ENCODE results near the gene CARD11.
"Not testable (repeated sequence)": the region's sequence is repeated elsewhere in the genome, so short reads cannot be mapped to it uniquely, and the experiment has no call there.

CARD11 gene

DNA sequence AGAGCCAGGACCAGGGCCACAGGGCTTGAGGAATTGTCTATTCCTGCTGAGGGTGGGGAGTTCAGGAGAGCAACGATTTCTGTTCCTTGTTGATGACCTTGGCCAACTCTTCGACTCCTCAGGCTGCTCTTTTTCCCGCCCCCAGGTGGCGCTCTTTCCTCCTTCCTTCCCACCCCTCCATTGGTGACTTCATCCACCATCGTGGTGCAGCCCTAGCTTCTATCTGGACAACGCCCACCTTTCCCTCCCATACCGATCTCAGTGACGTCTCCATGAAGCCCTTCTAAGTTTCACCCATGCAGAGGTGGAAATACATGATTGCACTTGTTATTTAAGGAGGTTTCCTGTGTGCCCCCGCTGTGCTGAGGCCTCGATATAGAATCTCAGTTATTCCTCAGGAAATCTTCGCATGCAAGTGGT, 22.1 kb upstream of the CARD11 start:
- peak; percentile 24 to 40 for DNase-seq (ENCODE audit: low read depth in 1 of 2, low spot score in 1 of 2)

DNA sequence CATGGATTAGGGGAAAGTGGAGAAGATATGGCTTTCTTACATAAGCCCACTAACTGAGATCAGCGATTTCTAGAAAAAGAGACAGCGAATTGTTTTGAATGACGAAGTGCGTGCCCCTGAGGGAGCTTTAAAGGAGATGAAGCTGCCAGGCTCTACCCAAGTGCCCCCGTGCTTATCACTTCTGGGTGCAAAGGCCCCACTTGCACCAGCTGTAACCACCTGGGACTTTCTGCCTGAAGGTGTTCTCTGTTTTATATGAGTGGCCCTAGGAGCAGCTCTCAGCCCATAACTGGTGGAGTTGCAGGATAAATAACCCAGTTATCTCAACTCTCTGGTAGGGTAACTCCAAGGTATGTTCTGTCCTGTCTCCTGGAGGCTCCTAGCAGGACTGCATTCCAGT, 20.4 kb upstream of the CARD11 start:
- DNase-seq (ENCODE audit: low read depth in 1 of 2, low spot score in 1 of 2) = no peak

DNA sequence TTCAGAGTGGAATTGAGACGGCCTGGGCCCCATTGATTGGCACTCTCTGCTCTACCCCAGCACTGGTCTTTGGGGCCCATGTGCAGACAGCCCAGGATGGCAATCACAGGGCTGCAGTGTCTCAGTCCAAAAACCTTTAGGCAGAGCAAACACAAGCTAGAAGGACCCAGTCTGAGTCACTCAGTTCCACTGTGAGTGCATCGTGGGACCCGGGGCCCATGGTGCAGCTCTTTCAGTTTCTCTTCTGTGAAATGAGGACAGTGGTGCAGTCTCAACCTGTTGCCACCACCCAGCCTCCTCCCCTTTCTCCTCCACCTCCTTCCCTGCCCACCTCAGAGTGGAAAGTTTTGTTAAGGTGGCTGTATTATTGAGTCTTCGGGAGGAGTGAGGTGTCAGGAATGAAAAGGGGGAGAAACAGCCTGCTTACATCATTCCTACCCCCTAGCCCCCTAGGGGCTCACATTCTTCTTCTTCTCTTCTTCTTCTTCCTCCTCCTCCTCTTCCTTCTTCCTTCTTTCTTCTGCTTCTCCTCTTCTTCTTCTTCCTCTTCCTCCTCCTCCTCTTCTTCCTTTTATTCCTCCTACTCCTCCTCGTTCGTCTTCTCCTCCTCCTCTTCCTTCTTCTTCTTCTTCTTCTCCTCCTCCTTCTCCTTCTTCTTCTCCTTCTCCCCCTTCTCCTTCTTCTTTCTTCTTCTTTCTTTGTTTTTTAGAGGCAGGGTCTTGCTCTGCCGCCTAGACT, 19.5 kb upstream of the CARD11 start:
- DNase-seq (ENCODE audit: low read depth in 1 of 2, low spot score in 1 of 2) = peak; percentile 50 to 65

DNA sequence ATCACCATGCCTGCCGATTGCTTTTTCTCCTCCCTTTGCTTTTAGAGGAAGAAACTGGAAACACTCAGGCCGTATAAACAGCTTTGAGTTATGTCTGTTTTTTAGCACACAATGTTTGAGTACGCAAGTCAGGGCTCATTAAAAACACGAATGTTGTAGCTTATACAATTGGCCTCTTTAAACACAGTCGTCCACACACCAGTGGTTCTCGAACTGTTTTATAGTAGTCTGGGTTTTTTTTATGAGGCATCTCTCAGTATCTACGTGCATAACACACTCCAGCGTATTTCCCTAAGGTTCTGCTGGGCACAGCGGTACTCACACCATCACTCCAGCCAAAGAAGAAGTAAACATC, 13.4 kb upstream of the CARD11 start:
- DNase-seq (ENCODE audit: low read depth in 1 of 2, low spot score in 1 of 2) = no peak

DNA sequence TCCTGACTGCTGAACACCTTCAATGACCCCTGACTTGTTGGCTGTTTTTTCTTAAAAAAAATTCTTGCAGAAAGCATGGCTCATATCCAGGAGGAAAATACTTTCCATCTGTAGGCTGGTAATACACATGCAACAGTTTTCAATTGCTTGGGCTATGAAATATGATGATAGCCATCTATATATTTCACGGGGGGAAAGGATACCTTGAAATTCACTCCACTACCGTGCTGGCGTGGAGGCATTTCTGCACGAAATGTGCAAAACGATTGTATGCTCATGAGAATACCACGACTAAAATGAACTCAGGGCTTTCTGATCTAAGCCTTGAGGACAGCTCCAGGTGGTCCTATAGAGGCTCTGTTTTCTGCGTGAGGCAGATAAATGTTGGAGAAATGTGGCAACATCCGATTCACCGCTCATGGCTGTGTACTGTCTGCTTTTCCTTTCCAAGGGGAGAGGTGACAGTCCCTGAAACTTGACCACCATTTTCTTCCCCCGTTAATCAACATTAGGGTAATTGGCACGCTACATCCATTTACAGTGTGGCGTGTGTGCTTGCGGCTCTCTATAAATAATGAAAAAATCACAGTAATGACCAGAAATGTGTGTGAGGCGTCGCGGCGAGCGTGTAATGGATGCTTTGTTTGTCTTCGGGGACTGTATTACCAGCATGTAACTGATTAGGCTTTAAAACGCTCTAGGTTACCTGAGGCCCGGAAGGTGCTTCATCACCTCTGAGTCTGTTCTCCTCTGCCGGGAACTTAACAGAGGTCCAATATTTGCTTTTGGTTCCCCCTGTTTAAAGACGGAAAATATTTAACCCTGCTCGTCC, 12.8 kb upstream of the CARD11 start:
- DNase-seq (ENCODE audit: low read depth in 1 of 2, low spot score in 1 of 2) = no peak

DNA sequence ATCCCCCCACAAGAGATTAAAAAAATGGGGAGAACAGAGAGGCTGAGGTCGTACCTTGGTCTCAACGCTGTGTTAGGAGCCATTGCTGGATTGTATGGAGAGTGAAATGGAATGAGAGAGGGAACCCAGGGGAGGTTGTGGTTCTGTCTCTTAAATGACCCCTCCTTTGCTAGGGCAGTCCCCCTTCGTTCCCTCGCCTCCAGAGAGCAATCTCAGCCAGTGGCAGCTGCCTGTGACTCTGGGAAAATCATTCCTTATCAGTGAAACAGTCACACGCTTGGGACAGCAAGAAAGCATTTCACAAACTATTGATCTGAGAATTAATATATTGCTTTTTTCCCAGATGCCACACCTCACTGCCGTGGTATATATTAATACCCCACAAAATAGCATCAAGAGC, 12.0 kb upstream of the CARD11 start:
- no peak for DNase-seq (ENCODE audit: low read depth in 1 of 2, low spot score in 1 of 2)

DNA sequence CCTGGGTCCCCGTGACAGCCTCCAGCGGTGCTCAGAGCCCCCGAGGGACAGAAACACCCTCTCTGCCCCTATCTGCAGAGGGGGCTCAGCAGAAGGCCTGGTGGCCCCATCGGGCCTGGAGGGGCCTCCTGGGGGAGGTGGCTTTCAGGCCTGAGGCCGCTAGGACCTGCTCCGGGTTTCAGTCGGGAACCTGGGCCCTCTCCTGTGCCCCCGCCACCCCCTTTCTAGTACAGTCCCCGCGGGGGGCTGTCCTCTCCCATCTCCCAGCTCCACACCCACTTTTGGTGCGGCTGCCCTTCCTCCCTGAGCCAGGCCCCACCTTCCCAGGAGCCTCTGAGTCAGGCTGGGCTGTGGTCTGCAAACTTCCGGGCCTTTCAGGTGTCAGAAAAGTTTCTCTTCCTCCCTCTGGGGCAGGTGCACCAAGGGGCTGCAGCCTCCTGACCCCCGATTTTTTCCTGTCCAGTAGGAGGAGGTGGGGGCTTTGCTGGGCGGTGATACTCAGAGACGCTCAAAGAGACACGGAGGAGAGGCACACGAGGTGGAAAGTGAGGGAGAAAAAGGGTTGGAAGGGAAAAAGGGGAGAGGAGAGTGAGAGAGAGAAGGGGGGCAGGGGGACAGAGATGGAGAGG, 692 bp downstream of the CARD11 start:
- DNase-seq (ENCODE audit: low read depth in 1 of 2, low spot score in 1 of 2) = peak; percentile 44 to 47

DNA sequence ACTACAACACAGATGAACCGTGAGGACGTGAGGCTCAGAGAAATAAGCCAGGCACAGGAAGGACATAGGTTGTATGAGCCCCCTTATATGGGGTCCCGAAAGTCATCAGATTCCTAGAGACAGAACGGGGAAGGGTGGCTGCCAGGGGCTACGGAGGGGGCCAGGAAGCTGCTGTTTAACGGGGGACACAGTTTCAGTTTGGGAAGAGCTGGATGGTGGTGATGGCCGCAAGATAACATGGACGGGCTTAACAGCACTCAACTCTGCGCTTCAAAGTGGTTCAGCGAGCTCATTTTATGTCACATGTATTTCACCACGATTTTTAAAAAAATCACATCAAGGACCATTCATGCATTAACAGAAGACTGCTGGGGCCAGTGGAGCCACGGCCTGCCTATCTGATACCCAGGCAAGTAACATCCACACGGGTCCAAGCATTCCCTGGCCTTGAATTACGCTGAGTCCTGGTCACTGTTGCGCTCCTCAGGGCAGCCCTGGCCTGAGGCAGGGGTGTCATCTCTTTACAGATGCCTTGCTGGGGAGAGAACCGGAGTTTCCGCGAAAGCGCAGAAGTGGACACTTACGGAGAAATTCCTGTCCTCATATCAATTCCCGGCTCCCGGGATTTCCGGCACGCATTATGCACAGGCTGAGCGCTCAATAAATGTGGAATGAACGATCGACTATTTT, 1.5 kb downstream of the CARD11 start:
- no peak for DNase-seq (ENCODE audit: low read depth in 1 of 2, low spot score in 1 of 2)

DNA sequence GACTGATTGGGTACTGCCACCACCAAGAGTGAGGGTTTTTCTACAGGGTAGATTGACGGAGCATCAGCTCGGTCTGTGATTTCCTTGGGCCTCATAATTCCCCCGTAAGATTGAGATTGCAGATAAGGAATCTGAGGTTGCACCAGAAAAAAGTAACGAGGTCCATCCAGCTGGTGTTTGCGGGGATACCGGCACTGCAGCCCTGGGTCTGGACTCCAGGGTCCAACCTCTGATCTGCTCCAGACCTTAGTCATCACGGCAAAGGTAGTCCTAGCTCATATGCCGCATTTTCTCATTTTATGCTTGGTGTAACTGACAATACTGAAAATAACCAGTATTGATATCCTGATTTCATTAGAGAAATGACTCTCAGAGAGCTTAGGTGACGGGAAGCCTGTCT, 3.9 kb downstream of the CARD11 start:
- DNase-seq (ENCODE audit: low read depth in 1 of 2, low spot score in 1 of 2) = no peak

DNA sequence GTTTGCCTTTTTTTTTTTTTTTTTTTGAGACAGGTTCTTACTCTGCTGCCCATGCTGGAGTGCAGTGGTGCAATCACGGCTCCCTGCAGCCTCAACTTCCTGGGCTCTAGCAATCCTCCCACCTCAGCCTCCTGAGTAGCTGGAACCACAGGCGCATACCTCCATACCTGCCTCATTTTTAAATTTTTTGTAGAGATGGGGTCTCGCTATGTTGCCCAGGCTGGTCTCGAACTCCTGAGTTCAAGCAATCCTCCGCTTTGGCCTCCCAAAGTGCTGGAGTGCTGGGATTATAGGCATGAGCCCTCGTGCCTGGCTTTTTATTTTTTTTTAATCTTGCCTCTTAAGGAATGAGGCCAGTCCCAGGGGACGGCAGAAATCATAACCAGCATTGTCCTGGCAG, 5.7 kb downstream of the CARD11 start:
- DNase-seq (ENCODE audit: low read depth in 1 of 2, low spot score in 1 of 2) = not testable (repeated sequence)

DNA sequence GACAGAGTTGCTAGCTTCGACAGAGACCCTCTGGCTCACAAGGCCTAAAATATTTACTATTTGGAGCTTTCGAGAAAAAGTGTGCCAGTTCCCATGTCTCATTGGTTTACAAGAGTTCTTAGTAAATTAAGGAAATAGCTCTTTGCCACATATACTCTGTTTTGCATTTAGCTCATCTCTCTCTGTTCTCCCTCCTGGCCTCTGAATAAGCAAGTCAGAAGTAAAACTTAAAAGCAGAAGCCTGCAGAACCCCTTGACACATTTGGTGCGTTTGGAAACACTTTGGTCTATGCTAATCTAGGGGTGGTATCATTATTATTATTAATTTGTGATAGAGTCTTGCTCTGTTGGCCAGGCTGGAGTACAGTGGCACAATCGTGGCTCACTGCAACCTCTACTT, 6.4 kb downstream of the CARD11 start:
- DNase-seq (ENCODE audit: low read depth in 1 of 2, low spot score in 1 of 2) = no peak

DNA sequence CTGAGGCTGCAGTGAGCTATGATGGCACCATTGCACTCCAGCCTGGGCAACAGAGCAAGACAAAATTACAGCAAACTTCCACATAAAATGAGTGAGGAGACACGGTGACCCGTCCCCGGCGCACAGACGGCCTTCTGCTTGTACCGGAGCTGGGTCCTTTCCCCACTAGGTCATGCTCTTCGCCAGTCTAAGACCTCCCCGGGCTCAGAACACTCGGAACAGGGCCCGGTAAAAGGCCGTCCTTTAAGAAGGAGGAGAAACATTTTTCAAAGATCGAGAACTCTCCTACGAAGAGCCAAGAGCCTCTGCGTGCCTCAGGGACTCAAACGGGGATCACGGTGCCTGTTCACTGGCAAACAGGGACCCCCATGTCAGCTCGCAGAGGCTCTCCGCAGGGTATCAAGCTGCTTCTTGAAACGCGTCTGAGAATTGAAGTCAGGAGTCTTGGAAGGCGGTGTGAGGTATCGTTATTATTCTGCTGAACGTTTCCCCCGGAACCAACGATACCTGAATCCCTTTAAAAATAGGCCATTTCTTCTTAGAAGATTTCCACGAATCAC, 9.0 kb downstream of the CARD11 start:
- no peak for DNase-seq (ENCODE audit: low read depth in 1 of 2, low spot score in 1 of 2)

DNA sequence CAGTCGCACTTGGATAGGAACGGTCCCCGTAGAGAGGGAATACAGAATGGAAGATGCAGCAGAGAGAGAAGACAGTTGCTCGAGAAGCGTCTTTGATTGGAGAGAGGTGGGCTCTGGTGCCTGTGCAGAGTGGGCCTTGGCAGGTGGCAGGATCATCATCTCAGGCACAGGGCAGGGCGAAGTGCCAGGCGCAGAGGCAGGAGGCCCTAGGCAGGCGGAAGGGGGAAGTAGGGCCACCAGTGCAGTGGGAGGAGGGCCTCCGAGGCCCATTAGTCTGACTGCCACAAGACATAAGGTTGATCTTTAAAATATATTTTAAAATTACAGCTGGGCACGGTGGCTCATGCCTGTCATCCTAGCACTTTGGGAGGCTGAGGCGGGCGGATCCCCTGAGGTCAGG, 10.1 kb downstream of the CARD11 start:
- DNase-seq (ENCODE audit: low read depth in 1 of 2, low spot score in 1 of 2) = no peak

DNA sequence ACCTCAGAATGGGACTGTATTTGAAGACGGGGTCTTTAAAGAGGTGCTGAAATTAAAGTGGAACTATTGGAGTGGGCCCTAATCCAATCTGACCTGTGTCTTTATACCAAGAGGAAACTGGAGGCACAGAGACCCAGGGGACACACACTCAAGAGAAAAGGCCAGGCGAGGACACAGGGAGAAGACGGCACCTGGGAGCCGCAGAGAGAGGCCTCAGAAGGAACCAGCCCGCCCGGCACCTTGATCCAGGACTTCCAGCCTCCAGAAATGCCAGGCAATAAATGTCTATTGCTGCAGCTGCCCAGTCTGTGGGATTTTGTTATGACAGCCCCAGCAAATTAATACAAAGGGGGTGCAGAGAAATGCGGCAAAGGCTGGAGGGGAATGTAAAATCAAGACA, 10.5 kb downstream of the CARD11 start:
- DNase-seq (ENCODE audit: low read depth in 1 of 2, low spot score in 1 of 2) = no peak

DNA sequence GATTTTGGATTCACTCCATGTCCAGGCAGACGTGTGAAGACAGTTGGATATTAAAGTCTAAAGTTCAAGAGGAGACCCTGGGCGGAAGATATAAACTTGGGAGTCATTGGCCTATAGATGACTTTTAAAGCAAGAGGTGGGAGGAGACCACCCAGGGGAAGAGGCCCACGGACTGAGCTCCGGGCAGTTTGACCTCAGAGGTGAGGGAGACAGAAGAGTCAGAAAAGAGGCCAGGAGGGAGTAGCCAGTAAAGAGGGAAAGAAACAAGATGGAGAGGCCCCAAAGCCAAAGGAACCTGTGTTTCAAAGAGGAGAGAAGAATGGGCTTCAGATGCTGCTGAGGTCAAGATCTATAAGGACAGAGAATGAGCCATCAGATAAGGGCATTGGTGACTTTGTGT, 11.4 kb downstream of the CARD11 start:
- no peak for DNase-seq (ENCODE audit: low read depth in 1 of 2, low spot score in 1 of 2)

DNA sequence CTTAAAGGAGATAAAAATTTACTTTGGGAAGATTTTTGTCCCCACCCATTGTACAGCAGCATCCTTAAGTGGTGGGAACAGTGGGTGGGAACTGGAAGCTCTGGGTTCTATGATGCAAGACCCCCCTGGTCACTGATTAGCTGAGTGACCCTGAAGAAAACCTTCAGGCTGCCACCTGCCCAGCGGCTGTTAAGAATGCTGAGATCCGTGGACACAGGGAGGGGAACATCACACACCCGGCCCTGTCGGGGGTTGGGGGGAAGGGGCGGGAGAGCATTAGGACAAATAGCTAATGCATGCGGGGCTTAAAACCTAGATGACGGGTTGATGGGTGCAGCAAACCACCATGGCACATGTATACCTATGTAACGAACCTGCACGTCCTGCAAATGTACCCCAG, 14.5 kb downstream of the CARD11 start:
- no peak for DNase-seq (ENCODE audit: low read depth in 1 of 2, low spot score in 1 of 2)

DNA sequence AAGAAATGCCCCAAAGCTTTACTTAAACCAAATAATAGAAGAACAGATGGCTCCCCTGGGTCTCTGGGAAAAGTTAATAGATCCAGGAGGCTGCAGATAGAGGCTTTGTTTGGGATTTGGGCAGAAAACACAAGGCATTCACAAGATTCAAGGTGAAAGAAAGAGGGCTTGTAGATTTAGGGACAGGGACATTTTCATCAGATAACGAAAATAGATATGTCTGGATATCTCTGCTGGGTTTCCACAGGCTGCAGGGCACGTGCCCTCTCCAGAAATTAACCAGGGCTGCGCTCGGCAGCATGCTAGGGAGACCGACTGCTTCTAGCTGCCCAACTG, 14.9 kb downstream of the CARD11 start:
- no peak for DNase-seq (ENCODE audit: low read depth in 1 of 2, low spot score in 1 of 2)

DNA sequence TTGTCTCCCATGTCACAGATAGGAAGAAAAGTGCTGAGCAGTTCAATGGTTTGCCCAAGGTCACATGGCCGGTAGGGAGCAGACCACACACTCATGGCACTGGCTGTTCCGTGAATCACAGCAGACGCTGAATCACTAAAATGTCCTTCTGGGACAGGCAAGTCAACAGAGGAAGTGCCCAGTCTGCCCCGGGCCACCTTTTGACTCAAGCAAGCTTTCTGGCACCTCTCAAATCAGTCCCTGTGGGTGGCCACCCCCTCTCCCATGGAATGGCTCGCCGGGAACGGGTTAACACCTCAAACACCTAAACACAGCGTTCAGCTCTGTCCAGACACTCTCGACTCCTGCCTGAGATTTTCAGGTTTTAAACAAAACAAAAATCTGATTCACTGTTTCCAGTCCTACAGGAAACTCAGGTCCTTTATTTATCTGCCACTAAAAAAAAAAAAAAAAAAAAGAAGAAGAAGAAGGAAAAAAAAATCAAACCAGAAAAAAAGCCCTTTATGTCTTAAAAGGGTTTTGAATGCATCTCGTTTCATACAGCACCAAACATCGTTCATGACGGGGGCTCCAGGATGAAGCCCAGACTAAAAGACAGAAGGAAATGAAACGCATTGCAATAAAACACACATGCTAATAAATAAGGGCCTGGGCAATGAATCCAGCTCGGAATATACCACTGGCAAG, 15.5 kb downstream of the CARD11 start:
- DNase-seq (ENCODE audit: low read depth in 1 of 2, low spot score in 1 of 2) = peak in 1 of 2 donors; percentile 12

DNA sequence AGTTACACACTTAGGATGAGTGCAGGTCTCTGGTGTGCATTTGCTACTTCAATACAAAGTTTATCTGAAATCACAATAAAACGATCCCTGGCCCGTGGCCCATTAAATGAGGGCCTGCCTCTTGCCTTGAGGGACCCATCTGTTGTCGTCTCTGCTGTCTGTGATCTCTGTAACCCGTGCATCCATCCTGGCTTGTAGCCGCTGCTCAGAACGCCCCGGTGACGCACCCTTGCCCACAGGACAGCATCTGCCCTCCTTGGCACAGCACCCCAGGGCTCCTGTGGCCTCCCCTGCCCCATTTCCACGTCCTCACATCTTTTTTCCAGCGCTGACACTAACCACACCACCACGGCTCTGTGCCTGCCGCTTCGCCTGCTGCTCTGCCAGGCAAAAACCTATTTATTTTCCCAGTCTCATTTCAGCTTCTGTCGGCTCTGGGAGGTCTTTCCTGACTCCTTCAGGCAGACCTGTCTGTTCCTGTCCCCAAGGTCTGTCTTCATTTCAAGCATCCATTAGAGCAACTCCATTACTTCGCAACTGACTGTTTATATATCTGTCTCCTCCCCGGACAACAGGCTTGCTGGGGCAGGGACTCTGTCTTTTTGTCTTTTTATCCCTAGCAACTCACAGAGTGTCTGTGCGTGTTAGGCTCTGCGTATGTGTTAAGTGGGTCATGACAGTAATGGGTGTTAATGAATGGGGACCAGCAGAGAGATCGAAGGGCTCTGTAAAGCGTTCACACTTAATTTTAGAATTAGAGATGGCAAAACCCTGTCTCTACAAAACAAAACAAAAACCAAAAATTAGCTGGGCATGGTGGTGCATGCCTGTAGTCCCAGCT, 16.4 kb downstream of the CARD11 start:
- no peak for DNase-seq (ENCODE audit: low read depth in 1 of 2, low spot score in 1 of 2)

DNA sequence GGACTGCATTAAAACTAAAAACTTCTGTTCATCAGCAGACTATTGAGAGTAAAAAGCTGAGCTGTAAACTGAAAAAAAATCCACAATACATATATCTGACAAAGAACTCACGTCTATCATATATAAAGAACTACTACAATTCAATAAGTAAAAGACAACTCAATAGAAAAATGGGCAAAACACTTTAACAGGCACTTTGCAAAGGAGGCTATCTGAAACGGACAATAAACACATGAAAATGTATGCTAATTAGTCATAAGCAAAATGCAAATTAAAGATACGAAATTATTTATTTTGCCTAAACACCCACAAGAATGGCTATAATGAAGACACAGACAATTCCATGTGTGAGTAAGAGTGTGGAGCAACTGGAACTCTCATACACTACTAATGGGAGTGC, 18.1 kb downstream of the CARD11 start:
- DNase-seq (ENCODE audit: low read depth in 1 of 2, low spot score in 1 of 2) = no peak

Measured in stimulated activated CD4-positive, alpha-beta T cell treated with anti-CD3 and anti-CD28 coated beads, Interleukin-15, amount 100 ng/mL, for 1 hour (primary cell).